ENCODE results near the gene TMEM121B.

DNA sequence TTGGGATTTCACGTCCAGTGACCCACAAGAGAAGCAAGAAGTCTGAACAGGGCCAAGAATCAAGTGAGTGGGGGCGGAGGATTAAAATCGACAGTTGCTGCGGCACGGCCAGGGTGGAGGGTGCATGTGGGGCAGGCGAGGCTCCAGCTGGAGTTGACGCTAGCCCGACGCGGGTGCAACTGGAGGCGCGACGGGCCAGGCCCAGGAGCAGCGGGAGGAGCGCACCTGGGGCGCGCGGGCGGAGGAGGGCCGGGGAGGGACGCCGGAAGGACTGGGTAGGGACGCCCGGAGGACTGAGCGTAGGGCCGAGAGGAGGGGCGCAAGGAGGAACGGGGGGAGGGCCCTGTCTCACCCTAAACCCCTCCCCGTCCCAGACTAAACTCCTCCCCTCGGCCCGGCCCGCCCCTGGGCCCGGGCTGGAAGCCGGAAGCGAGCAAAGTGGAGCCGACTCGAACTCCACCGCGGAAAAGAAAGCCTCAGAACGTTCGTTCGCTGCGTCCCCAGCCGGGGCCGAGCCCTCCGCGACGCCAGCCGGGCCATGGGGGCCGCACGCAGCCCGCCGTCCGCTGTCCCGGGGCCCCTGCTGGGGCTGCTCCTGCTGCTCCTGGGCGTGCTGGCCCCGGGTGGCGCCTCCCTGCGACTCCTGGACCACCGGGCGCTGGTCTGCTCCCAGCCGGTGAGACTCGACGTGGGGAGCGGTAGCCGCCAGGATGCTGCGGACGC, 36.4 kb downstream of the TMEM121B start, which contains the start of gene IL17RA:
- TF ChIP-seq, protein P1, sequence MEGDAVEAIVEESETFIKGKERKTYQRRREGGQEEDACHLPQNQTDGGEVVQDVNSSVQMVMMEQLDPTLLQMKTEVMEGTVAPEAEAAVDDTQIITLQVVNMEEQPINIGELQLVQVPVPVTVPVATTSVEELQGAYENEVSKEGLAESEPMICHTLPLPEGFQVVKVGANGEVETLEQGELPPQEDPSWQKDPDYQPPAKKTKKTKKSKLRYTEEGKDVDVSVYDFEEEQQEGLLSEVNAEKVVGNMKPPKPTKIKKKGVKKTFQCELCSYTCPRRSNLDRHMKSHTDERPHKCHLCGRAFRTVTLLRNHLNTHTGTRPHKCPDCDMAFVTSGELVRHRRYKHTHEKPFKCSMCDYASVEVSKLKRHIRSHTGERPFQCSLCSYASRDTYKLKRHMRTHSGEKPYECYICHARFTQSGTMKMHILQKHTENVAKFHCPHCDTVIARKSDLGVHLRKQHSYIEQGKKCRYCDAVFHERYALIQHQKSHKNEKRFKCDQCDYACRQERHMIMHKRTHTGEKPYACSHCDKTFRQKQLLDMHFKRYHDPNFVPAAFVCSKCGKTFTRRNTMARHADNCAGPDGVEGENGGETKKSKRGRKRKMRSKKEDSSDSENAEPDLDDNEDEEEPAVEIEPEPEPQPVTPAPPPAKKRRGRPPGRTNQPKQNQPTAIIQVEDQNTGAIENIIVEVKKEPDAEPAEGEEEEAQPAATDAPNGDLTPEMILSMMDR (conservative IDR thresholded peaks at IDR 0.05; ENCODE audit: low read length) = no peak
- no peak for TF ChIP-seq EZH2phosphoT487 (IDR thresholded peaks at IDR 0.05; ENCODE audit: borderline replicate concordance)
